HPDE6-E6E7 (cell line): ENCODE results near the gene HMG20B.

Experiments used
- DNase-seq: peaks from one replicate; pipeline ENCODE4 v3.0.0; 2011; ENCODE audit warnings: missing footprints; ENCODE audit errors: extremely low spot score

The HMG20B gene

DNA sequence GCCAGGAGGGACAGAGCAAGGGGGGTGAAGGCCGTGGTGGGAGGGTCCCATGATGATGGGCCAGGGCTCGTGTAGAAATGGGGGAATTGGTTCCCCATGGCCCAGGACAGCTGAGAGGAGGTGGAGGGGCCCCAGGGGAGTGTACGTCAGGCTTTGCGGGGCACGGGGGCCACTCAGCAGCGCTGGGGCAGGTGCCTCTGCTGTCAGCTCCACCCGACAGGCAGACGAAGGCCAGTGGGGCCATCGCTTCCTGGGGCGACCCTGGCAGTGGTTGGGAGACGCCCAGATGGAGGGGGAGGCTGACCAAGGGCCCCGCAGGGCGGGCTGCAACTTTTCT, 35.7 kb upstream of the HMG20B start:
- DNase-seq = no peak

DNA sequence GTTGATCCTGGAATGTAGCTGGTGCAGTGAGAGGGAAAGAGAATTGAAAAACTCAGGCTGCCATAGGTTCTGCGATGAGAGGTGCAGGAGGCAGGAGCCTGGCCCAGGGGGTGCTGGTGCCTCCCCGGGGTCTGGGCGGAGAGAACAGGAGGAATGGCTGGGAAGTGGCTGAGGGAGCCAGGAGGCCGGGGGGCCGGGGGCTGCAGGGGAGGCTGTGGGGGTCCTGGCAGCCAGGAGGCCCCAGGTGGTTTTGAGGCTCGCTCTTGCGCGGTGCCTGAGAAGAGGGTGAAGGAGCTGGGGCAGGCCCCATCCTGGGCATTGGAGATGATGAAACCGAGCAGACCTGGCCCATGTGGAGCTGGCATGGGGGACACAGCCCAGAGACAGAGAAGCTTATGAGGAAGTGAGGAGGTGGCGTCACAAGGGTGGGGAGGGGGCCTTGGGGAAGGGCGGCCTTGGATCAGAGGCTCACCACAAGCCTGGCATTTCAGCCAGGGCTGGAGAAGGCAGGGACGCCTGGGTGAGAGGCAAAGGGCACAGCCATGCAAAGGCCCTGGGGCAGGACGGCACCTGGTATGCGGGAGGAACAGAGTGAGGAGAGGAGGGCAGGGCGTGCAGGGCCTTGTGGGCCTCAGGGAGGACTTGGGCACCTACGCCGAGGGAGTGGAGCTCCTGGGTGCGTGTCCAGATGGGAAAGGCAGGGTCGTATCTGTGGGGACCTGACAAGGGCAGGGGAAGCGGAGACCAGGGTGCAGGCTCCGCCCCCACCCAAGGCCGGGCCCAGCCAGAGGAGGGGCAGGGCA, 35.1 kb upstream of the HMG20B start:
- no peak for DNase-seq

DNA sequence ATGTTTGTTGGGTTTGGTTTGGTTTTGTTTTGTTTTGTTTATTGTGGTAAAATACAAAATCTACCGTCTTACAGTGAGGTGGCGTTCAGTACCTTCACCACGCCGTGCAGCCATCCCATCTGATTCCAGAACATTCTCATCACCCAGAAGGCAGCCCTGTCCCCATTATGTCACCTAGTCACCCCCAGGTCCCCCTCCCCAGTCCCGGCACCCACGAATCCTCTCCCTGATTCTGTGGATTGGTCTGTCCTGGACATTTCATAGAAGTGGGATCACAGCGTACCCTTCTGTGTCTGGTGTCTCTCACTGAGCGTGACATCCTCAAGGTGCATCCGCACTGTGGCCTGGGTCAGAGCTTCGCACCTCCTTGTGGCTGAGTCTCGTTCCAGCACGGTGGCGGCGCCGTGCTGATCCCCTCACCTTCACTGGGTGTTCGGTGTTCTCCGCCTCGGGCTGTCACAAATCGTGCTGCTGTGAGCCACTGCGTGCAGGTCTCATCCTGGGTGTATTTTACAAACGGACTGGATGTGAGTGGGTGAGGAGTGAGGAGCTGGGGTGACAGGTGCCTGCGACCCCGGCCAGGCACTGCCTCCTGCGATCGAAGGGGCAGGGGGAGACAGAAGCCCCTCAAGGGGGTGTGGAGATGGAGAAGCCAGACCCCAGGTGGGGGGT, 34.4 kb upstream of the HMG20B start:
- no peak for DNase-seq

DNA sequence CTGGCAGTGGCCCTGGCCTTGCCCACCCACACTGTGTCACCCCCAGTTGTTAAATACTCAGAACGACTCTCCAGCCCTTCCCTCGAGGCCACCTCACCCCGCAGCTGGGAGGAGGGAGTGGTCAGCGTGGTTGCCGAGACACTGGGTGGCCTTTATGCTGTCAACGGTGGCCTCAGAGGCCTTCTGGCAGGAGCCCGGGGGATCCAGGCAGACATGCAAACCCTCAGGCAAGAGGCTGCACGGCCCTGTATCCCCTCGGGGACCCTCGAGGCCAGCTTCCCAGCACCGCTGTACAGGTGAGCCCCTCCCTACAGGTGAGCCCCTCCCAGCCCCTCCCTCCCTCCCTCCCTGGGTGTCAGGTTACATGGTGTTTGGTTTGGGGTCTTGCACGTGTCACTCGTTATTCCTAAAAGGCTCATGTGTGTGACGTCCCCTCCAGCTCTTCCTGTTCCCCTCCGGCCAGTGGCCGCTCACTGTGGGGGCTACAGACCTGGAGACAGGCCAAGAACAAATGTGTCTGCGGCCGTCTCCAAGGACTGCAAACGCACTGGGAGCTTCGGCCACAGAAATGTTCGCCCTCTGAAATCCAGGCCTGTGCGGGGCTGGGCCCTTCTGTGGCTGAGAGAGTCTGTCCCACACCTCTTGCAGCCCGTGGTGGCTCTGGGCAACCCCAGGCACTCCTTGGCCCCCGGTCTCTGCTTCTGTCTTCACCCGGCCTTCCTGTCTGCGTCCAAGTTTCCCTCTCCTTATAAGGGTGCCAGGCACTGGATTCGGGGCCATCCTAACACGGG, 33.6 kb upstream of the HMG20B start, which contains the start of gene TEKTIP1:
Gene TEKTIP1 (plus strand): TSS at position 210 of the 791 bp plus-strand sequence. CDS start 4 bp downstream, at position 214.
- no peak for DNase-seq

DNA sequence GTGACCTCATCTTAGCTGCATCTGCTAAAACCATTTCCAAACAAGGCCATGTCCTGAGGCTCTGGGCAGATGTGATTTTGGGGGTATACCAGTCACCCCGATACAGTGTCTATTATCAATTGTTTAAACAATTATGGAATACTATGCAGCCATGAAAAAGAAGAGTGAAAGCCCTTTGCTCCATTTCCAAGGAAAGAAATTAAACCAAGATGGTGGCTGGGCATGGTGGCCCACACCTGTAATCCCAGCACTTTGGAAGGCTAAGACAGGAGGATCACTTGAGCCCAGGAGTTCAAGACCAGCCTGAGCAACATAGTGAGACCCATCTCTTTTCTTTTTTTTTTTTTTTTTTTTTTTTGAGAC, 33.0 kb upstream of the HMG20B start:
- no peak for DNase-seq

DNA sequence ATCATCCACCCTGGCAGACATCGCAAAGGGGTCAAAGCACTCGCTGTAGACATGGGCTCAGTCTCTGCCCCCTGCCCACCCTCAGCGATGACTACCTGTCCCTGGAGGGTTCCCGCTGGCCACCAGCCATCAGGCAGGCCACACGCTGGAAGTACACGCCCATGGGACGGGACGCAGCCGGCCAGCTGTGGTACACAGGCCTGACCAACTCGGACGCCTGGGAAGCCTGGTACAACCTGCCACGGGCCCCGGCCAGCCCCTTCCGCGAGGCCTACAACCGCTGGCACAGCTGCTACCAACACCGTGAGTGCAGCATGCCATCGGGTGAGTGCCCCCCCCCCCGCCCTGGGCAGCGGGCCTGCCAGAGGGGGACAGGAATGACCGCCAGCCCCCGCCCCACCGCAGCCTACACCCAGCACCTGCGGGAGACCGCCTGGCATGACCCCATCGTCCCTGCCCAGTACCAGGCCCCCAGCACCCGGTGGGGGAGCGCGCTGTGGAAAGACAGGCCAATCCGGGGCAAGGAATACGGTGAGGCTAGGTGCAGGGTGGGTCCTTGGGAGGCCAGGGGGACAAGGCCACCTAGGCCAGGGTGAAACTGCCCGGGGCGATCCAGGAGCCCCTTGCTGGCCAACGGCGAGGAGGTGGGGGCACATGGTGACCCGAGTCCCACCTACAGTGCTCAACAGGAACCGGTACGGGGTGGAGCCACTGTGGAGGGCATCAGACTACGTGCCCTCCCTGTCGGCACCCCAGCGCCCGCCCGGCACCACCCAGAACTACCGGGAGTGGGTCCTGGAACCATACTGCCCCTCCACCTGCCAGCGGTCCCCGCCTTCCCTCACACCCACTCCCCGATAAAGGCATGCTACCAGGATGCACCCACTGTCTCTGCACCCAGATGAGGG, 29.3 kb upstream of the HMG20B start:
- no peak for DNase-seq

DNA sequence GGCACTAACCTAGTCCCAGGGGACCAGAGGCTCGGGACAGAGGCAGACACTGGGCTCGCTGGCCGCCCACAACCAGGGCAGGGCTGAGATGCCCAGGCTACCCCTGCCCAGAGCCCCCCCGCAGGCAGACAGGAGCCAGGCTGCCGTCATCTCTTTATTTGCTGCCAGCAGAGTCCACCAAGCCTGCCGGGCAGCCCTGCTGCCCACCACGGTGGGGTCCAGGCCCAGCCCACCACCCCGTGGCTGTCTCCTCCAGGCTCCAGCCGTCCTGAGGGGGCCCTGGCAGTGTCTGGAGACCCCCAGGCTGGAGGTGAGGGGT, 28.7 kb upstream of the HMG20B start:
- DNase-seq = no peak

DNA sequence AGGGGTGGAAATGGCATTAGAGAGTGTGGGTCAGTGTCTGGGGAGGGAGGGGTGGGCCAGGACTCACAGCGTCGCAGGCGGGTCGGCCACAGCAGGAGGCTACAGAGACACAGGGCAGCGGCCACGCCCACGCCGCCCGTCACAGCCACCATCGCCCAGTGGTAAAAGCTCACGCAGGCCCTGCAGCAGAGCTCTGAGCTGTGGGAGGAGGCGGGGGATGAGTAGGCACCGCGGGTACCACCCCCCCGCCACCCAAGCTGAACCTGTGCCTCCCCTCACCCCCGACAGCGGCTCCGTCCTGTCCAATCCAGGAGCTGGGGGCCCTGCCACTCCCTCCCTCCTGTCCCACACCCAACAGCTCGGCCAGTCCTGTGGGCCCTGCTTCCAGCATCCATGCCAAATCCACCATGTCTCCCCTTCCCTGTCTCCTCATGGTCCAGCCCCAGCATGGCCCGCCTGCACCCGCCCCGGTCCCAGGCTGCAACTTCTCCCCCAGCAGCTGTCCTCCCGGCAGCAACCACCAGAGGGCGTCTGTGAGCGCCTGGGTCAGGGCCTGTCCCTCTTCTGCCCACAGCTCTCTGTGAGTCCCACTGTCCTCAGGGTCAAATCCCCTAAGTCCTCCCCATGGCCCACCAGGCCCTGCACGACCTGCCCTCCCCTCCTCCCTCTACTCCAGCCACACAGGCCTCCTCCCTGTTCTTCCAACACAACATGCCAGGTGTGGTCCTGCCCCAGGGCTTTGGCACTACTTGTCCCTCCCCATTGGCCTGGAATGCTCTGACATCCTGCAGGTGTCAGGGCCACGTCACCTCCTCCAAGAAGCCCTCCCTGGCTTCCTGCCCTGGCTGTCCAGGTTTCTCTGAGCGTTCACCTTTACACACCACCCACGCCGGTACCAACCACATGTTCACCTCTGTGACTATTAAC, 27.7 kb upstream of the HMG20B start:
- peak; percentile 61 for DNase-seq

DNA sequence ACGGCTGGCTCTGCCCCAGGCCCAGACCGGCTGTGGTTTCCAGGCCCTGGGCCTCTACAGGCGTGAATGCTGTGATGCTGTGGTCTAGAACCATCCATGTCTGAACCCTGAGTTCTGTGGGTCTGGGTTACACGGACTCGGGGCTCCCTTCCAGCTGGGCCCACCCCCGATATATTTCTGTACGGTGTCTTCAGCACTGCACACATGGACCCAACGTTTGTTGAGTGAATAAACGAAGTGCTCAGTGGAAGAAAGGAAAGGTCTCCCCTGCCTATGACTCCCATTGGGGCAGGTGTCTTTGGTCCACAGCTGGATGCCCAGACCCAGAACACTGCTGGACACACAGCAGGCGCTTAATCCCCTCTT, 27.1 kb upstream of the HMG20B start:
- no peak for DNase-seq

DNA sequence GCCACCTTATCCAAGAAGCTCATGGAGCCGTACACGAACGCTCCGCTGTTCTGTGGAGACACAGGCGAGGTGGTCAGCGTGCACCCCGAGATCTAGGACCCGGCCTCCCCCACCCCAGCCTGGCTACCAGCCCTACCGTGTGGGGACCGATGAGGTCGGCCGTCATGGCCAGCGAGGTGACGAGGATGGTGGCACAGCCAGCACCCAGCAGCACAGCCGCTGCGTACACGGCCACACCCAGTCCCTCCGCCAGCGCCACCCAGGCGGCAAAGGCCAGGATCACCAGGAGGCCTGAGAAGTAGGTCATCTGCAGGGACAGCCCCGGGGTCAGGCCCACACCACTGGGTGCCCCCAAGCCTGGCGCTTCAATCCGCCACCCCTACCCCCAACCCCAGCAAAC, 26.6 kb upstream of the HMG20B start:
- no peak for DNase-seq

DNA sequence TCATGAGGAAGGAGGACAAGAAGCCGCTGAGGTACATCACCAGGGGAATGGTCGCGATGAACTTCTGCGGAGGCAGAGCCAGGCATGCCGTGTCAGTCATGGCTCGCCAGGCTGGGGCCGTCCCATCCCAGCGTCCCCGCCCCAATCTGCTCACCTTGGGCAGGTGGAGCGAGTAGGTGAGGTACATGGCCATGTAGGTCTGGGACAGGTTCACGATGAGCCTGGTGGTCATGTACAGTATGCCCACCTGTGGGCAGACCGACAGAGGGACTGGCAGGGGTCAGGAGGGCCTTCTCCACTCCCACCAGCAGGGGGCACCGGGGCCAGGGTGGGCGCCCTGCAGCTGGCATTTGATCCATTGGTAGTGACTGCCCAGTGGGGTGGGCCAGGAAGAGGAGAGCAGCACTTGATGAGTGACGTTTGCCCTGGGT, 25.4 kb upstream of the HMG20B start:
- no peak for DNase-seq

DNA sequence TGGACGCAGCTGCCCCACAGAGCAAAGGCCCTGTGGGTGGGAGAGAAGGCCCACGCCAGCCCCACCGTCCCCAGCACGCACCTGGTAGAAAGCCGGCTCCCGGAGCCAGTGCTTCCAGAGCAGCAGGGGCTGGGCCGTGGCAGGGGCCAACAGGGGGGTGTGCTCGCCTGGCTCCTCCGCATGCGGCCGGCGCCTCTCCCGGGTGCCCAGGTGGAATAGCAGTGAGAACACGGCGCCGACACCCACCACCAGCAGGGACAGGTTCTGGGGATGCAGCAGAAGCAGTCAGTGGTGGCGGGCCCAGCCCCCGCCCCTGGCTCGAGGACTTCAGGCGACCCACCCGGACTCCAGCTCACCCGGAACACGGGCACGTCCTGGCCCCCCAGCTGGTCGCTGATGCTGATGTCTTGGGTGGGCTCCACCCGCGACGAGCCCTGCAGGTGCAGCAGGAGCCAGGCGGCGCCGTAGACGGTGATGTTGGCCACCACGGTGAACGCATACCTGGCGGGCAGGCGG, 24.9 kb upstream of the HMG20B start:
- DNase-seq = no peak

DNA sequence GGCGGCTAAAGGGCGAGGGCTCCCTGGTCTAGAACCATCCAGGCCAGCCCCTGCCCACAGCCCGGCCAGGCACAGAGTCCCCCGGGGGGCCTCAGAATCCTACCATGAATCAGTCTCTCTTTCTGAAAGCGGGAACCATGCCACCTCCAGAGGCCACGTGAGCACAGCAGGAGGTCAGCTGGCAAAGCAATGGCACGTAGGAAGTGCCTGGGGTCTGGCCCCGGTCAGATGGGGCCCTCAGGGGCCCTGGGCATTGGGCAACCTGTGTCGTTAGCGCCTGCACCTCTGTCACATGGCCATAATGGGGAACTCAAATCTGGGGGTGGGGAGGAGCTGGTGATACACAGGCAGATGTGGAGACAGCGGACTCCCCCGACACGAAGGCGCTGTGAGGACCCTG, 24.1 kb upstream of the HMG20B start:
- DNase-seq = no peak

DNA sequence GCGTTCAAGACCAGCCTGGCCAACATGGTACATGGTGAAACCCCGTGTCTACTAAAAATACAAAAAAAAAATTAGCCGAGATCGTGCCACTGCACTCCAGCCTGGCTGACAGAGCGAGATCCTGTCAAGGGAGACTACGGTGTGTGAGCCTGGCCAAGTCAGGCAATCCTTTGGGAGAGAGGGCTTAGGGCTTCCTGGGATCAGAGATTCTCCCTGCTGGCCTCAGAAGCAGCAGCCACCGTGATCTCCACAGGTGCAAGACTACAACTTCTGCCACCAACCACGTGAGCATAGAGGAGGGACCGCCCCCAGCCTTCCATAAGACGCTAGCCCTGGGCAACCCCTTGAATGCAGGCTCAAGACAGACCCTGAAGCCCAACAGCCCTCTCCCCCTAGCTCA, 22.9 kb upstream of the HMG20B start:
- no peak for DNase-seq

DNA sequence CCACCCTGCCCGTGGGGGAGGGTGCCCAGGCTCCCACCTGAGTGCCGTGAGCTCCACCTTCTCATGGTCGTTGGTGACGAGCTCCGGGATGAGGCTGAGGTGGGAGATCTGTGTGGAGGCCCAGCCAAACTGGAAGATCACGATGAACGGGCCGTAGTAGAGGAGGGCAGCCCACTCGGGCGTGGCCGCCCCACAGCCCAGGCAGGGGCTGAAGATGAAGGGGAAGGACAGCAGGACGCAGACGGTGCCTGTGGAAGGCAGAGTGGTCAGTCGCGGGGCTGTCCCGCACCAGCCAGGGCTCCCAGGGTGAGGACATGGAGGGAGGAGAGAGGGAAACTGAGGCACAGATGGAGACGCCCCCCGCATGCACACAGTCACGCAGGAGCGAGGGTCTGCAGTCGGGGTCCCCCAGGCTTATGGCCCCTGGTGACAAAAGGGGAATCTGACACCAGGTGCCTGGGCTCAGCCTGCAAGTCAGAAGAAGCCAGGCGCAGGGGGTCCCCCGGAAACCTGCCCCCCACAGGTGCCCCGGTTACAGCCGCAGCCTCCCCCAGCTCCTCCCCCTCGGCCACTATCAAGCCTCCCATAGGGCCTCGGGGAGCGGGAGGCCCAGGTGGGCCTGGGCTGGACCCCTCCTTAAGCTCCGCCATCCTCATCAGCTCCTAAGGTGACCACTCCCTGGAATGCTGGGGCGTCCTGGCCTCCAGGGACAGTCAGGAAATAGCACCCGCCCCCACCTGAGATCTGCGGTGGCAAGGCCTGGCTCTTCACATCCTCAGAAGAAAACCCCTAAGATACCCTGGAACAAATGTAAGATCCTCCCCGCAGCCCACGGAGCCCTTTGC, 21.6 kb upstream of the HMG20B start:
- DNase-seq = no peak

DNA sequence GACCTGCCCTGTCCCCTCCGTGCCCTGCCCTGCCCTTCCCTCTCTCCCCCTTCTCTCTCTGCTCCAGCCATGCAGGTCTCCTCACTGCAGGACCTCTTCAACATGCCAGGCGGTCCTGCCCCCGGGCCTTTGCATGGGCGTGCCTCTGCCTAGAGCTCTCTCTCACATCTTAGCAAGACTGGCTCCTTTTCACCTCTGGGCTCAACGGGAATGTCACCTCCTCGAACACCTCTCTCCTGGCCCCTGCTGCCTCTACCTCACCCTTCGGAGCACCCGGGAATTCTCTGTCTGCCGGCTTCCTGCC, 21.0 kb upstream of the HMG20B start:
- DNase-seq = no peak

DNA sequence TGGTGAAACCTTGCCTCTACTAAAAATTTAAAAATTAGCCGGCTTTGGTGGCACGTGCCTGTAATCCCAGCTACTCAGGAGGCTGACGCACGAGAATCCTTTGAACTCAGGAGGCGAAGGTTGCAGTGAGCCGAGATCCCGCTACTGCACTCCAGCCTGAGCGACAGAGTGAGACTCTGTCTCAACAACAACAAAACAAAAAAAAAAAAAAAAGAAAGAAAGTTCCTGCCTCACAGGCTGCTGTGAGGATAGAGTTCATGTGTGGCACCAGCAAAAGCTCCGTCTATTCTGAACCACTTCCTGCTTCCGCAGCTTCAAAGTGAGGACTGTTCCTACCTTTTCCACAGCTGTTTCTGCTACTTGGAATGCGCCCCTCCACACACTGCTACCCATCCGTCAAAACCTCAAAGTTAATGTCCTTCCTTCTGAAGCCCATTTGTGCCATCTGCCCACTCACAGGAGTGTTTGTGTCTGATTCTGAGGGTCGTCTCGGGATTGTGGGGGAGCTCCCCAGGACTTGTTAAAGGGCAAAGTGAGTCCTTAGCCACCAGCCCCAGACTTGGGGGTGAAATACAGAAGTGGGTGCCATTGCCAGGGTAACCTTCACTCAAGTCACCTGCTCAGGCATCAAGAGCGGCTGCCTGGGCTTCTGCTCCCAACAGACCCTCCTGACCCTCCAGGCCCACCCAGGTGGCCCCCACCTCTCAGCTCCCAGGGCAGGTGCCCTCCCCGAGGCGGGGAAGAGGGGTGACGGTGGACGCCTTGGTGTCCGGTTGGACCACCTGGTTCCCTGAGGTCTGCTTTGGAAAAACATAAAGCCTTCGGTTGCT, 18.3 kb upstream of the HMG20B start:
- DNase-seq = no peak

DNA sequence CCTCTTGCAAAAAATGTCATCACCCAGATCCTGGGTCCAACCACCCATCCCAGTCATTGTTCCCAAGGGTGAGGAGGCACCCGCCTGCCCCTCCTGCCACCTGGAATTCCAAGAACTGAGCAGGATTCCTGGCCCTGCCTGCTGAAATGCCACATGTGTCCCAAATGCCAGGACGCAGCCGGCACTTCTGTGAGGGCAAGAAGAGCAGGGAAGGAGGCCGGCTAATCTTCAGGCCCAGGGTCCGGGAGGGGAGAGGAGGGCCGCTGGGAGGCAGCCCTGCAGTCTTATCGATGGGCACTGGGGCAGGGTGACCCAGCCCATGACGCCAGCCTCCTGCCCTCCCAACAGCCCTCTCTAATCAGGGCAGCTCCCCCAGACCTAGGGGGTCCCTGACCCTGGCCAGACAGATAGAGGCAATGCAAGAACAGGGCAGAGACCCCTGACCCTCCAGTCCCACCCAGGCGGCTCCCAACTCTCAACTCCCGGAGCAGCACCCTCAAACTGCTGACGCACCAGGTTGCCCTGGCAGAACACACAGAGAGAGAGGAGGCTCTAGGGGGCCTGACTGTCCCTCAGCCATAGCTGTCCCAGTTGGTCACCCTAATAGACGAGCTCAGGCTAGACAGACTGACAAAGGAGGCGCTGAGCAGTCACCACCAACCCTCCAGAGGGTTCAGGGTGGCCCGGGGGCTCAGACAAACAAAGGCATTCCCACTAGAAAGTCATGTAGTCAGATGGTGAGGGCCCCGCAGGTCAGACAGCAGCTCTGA, 16.9 kb upstream of the HMG20B start:
- no peak for DNase-seq
